Measurements from ENCODE around the gene FAM149B1.

FAM149B1 gene

DNA sequence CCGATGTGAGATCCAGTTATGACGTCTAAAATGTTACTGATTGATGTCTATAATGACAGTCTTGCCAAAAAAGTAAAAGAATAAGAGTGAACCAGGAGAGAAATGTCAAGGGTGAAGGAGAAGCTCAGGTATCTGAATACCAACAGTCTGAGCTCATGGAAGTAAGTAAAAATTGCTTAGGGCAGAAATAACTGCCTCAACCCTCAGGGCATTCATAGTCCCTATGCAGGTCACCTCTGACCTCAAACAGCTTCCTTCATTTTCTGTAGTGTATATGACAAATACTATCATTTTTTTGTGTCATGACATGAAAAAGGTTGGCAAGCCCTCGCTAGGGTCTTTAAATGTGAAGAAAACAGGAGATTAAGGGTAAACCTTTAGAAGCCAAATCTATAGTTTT, 125.5 kb downstream of the FAM149B1 start:
- no peak for DNase-seq
